Suprapubic skin (tissue), 4 donors: ENCODE results near the gene SLF2. TPM values are rescaled to one million over a fixed set of nuclear protein-coding genes. Genes with fewer than 3 reads are reported as not detected.

ENCODE experiments used
- DNase-seq, 2 donors: peaks; one replicate each; pipeline ENCODE4 v3.0.0-alpha.2; 2019; ENCODE audit warnings: low spot score in 2 of 2
- H3K27ac ChIP-seq: fragments of 200-600 bp; sonication (generic); one replicate; pipeline ENCODE4 v1.5.1; 2019
- H3K27me3 ChIP-seq: fragments of 200-600 bp; sonication (generic); one replicate; pipeline ENCODE4 v1.5.1; 2019
- H3K36me3 ChIP-seq: fragments of 200-600 bp; sonication (generic); one replicate; pipeline ENCODE4 v1.5.1; 2019
- H3K4me1 ChIP-seq: fragments of 200-600 bp; sonication (generic); one replicate; pipeline ENCODE4 v1.5.1; 2019
- H3K4me3 ChIP-seq: fragments of 200-600 bp; sonication (generic); one replicate; pipeline ENCODE4 v1.5.1; 2019; ENCODE audit warnings: mild to moderate bottlenecking
- H3K9me3 ChIP-seq: fragments of 200-600 bp; sonication (generic); one replicate; pipeline ENCODE4 v1.5.1; 2019
- EP300 ChIP-seq: sonication (generic); formaldehyde crosslinking; IDR thresholded peaks from one replicate; pipeline ENCODE4 v1.6.1; 2017; ENCODE audit warnings: antibody characterized with exemption
- POLR2A ChIP-seq, 2 donors: fragments of 450-650 bp; IDR thresholded peaks; one replicate each; pipeline ENCODE4 v1.6.1; 2017; ENCODE audit warnings: antibody characterized with exemption in 2 of 2, mild to moderate bottlenecking in 2 of 2, moderate library complexity in 2 of 2
- POLR2AphosphoS5 ChIP-seq, 3 donors: sonication (generic); formaldehyde crosslinking; IDR thresholded peaks; one replicate each; pipeline ENCODE4 v1.6.1; 2017; ENCODE audit warnings: antibody characterized with exemption in 3 of 3
- WGBS: methylation state at CpG from one replicate; pipeline ENCODE4 v1.1.5; 2018; 5-methylcytosine and 5-hydroxymethylcytosine counted together
- total RNA-seq, 4 donors: library from RNA; depleted of rRNA; stranded (reverse); fragments of >200 nt; gene quantifications; one replicate each; pipeline ENCODE4 v1.1.0, GENCODE V29; 2016
- TF ChIP-seq, protein P1 (sequence below), 2 donors: fragments of 200-600 bp in 1 of 2; fragments of 450-650 bp in 1 of 2; sonication (generic) in 1 of 2; IDR thresholded peaks; one replicate each; pipeline ENCODE4 v1.5.1; 2016 to 2019; ENCODE audit warnings: antibody characterized with exemption in 2 of 2, mild to moderate bottlenecking in 1 of 2, moderate library complexity in 1 of 2

SLF2 gene
- total RNA-seq, 4 donors from 2014 or later, result 11.6 to 41.4 (median 15.6) TPM

GRCh38 chr10:100939763-100940344, 27.1 kb downstream of the SLF2 start:
- TF ChIP-seq EP300 (no peak), POLR2A (IDR thresholded peaks at IDR 0.05) (no peak), POLR2AphosphoS5 (IDR thresholded peaks at IDR 0.05) (no peak)
- TF ChIP-seq, protein P1, sequence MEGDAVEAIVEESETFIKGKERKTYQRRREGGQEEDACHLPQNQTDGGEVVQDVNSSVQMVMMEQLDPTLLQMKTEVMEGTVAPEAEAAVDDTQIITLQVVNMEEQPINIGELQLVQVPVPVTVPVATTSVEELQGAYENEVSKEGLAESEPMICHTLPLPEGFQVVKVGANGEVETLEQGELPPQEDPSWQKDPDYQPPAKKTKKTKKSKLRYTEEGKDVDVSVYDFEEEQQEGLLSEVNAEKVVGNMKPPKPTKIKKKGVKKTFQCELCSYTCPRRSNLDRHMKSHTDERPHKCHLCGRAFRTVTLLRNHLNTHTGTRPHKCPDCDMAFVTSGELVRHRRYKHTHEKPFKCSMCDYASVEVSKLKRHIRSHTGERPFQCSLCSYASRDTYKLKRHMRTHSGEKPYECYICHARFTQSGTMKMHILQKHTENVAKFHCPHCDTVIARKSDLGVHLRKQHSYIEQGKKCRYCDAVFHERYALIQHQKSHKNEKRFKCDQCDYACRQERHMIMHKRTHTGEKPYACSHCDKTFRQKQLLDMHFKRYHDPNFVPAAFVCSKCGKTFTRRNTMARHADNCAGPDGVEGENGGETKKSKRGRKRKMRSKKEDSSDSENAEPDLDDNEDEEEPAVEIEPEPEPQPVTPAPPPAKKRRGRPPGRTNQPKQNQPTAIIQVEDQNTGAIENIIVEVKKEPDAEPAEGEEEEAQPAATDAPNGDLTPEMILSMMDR (IDR thresholded peaks at IDR 0.05), result no peak
- Histone ChIP-seq H3K4me1 (no peaks in the 10 kb centered on the region), H3K9me3 (no peaks in the 10 kb centered on the region), H3K36me3 (peaks cover 95% of the 10 kb centered on the region), H3K4me3 (no peak overlapping the region), H3K27me3 (no peaks in the 10 kb centered on the region), H3K27ac (no peak overlapping the region)
- DNase-seq, result no peak

DNA sequence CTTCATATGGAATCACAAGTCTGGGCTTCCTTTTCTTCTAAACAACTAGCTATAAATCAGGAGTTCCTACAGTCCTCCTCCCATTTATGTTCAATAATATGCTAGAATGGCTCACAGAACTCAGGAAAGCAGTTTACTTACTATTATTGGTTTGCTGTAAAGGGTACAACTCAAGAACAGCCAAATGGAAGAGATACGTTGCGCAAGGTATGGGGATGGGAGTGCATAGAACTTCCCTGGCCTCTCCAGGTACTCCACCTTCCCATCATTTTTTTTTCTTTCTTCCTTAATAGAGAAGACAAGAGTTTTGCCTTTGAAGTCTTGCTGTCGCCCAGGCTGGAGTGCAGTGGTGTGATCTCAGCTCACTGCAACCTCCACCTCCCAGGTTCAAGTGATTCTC, 29.5 kb downstream of the SLF2 start:
- WGBS, result 96% methylated on average over 3 of the region's 3 CpGs
- no peak for TF ChIP-seq POLR2A (IDR thresholded peaks at IDR 0.05)
- no peak for TF ChIP-seq POLR2AphosphoS5 (IDR thresholded peaks at IDR 0.05)
- TF ChIP-seq, protein P1 (IDR thresholded peaks at IDR 0.05), result no peak
- TF ChIP-seq EP300, result no peak

DNA sequence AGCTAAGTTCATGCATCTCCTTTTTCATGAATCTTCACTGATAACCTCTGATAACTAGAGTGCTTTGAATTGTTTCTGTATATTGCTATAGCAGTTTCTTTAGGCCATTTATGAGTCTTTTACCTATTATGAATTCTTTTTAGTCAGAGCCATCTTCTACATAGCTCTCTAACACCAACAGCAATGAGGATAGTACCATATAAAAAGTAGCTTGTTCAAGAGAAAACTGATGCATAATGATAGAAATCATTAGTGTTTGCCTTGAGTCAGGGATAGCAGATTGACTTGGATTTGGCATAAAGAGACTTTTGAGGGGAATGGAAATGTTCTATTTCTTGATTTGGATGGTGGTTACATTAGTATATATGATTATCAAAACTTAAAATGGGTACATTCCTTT, 30.7 kb downstream of the SLF2 start:
- Histone ChIP-seq H3K4me1 (no peaks in the 10 kb centered on the region), H3K27ac (no peak overlapping the region), H3K27me3 (no peaks in the 10 kb centered on the region), H3K9me3 (no peaks in the 10 kb centered on the region), H3K36me3 (peaks cover 98% of the 10 kb centered on the region), H3K4me3 (no peak overlapping the region)
- TF ChIP-seq POLR2AphosphoS5 (IDR thresholded peaks at IDR 0.05) (no peak), POLR2A (IDR thresholded peaks at IDR 0.05) (no peak), EP300 (no peak)
- TF ChIP-seq, protein P1 (IDR thresholded peaks at IDR 0.05), result no peak
- DNase-seq, result no peak

More for the DNA sequence above, 29.5 kb downstream of the SLF2 start:
- no peak overlapping the region for H3K27ac ChIP-seq
- peaks cover 98% of the 10 kb centered on the region for H3K36me3 ChIP-seq
- no peak for DNase-seq
- H3K4me1 ChIP-seq, result no peaks in the 10 kb centered on the region
- H3K27me3 ChIP-seq, result no peaks in the 10 kb centered on the region
- no peaks in the 10 kb centered on the region for H3K9me3 ChIP-seq
- H3K4me3 ChIP-seq, result no peak overlapping the region

- Histone ChIP-seq H3K4me3 (no peak overlapping the region), H3K27ac (no peak overlapping the region), H3K36me3 (peaks cover 97% of the 10 kb centered on the region), H3K4me1 (no peaks in the 10 kb centered on the region), H3K9me3 (no peaks in the 10 kb centered on the region), H3K27me3 (no peaks in the 10 kb centered on the region)
- no peak for DNase-seq
- TF ChIP-seq POLR2AphosphoS5 (IDR thresholded peaks at IDR 0.05) (no peak), POLR2A (IDR thresholded peaks at IDR 0.05) (no peak)
- TF ChIP-seq, protein P1 (IDR thresholded peaks at IDR 0.05), result no peak
These were observed 33.0 kb downstream of the SLF2 start for GRCh38 chr10:100945754-100946153.

DNA sequence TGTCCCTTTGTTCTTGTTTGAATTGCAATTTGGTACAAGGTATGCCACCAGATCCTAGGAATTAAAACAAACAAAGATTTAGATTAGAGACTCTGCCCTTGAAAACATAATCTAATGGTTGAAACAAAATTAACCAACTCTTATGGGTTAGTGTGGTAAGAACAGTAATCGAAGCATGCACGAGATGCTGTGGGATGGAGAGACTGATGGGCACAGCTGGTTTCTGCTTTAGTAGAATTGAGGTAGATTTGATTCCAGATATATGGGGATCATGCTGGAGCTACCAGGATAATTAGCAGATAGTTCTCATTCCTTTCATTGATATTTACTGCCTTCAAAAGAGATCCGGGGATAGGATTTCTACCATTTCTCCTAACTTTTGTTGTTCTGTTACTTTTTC, 36.2 kb downstream of the SLF2 start:
- Histone ChIP-seq H3K27ac (no peak overlapping the region), H3K4me3 (no peak overlapping the region), H3K9me3 (no peaks in the 10 kb centered on the region), H3K4me1 (no peaks in the 10 kb centered on the region), H3K27me3 (no peaks in the 10 kb centered on the region), H3K36me3 (peaks cover 97% of the 10 kb centered on the region)
- WGBS, result 87% methylated on average over 3 of the region's 3 CpGs
- TF ChIP-seq POLR2A (IDR thresholded peaks at IDR 0.05) (no peak), EP300 (no peak), POLR2AphosphoS5 (IDR thresholded peaks at IDR 0.05) (no peak)
- TF ChIP-seq, protein P1 (IDR thresholded peaks at IDR 0.05), result no peak
- DNase-seq, result no peak
